GM21786 (cell line): ENCODE data around the gene SULT1C2.

ENCODE experiments used
- ATAC-seq: cut with Tn5 transposase; IDR thresholded peaks from one replicate; pipeline ENCODE4 v1.9.1; 2021; ENCODE audit not compliant: unreplicated experiment

The SULT1C2 gene

DNA sequence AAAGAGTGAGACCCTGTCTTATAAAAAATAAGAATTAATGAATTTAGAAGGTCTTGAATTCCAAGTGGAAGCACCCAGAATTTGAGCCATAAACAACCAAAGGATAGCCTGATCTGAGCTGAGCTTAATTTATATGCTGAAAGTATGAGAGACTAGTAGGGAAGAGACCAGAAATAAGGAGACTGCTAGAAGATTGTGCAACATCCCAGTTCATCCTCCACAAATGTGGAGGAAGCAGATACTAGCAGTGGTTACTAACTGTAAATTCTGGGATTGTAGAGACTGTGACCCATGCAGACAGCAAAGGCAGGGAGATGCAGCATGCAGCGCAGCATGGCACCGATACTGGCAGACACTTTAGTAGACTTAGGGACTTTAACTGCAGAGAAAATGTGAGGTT is 1.5 kb upstream of the SULT1C2 start:
- no peak for ATAC-seq

DNA sequence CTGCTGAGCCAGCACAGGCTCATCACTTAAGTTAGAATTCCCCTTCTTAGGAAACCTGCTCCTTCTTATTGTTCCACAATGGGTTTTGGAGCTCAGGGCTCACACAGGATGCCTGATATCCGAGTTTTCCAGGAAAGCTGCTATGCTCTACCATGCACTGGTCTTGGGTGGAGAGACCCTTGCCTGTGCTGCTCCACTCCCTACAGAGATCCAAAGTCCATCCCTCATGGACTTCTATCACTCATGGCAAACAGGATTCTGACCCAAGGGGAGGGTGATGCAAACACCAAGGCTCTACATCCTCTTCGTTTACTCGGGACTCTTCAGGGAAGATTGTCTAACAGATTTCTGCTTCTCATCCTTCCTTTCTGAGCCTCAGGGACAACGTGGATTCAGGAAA is 5.2 kb downstream of the SULT1C2 start:
- no peak for ATAC-seq

DNA sequence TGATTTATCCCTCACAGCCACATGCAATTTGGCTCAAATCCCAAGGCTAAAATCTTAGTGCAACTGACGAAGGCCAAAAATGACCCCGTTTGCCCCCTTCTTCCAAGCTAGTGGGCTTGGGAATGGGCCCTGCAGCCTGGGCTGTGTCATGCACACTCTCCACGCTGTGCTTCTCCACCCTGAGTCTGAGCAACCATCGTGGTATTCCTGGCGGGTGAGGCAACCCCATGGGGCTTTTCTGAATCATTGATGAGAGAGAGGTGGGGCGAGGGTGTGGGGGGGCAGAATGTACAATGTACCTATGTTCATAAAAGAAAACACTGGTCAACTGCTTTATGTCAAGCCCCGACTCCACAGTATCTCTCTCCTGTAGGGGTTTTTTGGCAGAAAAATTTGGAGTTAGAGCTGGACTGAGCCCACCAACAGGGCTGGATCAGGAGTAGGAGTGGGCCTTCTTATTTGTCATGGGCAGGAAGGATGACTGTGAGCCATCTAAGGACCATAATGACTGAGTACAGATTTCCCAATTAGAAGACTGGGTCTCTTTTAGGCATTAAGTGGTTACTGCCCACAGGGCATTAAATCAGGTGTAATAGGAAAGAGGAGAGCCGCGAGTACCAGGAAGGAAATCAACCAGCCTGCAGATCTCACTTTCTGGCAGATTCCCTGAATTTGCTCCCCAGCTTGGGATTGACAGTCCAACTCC is 8.9 kb downstream of the SULT1C2 start:
- ATAC-seq = no peak

DNA sequence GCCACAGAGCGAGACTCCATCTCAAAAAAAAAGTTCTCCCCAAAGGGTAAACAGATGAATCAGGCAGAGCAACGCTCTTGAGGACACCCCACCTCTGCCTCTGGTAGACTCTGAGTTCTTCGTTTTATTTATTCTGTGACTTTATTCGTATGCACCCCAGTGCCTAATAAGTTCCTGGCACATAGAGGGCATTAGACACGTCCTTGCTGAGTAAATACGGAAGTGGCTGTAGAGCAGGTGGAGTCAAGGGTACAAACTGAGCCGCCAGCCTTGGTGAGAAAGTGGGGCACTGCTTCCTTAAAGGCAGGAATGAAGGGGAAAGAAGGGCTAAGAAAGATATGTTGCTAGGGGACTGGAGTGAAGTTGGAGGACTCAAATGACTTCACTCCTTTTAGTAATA is 12.9 kb downstream of the SULT1C2 start:
- no peak for ATAC-seq

DNA sequence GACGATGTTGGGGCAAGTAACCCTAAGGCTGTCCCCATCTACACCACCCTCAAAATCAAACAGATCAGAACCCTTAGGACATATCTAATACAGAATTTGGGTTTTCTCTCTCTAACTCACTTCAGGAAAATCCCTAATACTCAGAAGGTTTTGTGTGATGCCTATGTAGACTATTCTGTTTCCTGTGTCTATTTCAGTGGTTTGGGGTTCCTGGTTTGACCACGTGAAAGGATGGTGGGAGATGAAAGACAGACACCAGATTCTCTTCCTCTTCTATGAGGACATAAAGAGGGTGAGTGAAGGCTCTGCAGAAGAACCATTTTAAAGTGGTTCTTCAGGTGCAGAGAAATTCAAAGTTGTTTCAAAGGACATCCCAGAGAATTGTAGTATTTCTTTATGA is 16.3 kb downstream of the SULT1C2 start:
- ATAC-seq = peak; percentile 73

DNA sequence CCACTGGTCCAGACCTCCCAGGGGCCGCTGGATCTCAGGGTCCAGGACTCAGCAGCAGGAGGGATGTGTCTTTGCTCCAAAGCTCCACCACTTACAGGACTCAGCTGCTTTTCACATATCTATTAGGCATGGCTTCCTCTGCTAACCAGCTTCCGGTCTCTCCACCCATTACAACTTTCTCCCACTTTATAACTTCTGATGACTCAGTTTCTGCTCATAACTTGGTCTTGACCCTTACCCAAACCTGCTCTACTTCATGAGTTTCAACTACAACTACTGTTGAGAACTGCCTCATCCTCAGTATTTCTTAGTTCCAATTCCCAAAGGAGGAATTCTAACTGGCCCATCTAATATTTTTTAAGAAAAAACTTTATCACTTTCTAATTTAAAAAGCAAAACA is 17.2 kb downstream of the SULT1C2 start:
- ATAC-seq = no peak

DNA sequence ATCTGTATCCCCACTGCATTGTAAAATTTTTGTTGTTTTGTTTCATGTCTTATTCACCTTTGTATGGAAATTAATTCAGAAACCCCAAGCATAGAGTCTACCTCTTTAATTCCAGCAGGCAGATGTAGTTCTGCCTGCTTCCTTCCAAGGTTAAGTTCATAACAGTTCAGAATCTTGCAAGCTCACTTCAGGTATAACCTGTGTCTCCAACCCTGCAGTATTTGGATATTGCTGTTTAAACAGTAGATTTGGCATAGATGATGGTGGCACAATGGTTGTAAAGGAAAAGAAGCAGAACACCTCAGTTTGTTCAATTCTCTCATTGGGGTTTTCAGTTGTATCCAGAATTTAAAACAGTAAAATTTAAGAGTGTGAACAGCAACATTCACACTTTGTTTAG is 21.2 kb downstream of the SULT1C2 start:
- ATAC-seq = no peak

DNA sequence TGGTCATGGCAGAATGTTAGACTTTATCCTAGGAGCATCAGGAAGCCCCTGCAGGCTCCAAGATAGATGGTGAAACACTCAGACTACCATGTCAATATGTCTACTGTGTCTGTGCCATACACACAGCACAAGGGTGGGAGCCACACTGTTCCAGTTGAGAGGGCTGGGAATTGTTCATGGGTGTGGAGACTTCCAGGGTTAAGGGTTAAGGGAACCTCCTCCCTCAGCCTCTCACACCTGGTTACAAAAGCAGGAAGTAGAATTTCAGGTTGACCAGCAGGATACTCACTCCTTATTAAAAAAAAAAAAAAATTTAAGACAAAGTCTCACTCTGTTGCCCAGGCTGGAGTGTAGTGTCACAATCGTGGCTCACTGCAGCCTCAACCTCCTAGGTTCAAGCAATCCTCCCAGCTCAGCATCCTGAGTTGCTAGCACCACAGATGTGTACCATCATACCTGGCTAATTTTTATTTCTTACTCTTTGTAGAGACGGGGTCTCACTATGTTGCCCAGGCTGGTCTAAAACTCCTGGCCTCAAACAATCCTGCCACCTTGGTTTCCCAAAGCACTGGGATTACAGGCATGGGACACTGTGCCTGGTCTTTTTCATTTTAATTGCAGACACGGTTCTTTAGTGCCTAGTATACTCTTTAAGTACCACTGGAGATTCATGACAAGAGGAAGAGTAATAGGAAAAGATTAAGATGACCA is 26.0 kb downstream of the SULT1C2 start:
- no peak for ATAC-seq

DNA sequence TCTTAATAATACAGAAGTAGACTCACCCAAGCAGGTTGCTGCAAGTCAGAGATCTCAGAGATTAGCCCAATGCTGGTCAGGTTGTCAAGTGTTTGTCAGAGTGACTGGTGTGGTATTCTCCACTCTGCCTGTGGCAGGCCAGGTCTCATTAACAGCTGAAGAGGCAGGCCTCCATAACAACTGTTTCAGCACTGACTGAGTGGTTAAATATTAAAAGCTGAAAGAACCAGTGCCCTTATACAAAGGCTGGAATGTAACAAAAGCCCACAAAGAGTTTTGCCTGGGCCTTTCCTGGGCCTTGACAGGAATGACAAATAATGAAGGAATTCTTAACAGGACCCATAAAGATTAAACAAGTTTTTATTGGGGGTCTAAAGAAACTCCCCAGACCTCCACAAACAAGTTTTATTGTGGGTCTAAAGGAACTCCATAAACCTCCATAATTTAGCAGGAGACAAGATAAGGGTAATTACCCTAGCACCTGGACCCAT is 26.8 kb downstream of the SULT1C2 start:
- ATAC-seq = no peak

DNA sequence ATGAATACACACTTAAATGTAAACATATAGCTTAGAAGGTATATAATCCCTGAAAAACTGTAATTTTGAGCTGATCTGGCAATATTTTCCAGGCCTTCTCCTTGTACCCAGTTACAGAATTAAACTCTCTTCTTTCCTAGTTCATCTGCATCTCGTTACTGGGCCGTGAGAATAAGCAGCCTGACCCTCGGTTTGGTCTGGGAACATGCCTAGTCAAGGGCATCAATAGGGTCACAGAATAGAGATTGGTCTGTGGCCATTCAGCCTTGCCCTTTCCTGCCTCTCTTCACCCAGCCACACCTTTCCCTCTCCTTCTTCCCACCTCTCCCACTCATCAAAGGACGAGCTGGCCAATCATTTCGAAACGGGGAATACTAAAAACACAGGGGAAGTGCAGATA is 27.3 kb downstream of the SULT1C2 start:
- ATAC-seq = no peak

DNA sequence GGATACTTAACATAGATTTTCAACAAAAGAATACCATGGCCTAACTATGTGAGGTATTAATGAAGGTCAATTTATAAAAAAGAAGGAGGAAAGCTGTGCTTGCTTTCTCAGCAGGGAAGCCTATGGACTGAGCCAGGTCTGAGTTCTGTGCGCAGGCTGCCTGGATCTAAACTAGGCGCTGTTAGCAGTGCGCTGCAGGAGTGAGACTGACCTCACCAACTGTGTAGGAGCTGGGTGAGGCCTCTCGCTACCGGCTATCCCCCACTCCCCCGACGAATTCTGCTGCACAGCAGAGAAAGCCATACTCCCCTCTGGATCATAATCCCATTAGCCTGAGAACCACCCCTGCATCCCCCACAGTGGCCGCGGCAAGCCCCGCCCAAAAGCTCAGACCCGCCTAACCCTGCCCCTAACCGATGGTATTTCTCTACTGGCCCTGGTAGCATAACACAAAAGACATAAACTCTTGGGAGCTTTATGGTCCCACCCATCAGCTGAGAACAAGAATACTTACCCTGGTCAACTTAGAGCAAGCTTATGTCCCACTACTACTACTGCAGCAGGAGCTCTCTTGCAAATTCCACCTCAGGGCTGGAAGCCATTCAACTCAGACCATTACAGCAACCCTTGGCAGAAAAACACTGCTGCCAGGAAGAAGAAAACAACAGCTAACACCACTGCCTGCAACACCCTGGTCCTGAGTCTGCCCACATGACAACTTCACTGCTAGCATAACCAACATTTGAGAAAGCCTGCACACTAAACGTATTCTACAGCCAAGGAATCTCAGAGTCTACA is 28.0 kb downstream of the SULT1C2 start:
- no peak for ATAC-seq

DNA sequence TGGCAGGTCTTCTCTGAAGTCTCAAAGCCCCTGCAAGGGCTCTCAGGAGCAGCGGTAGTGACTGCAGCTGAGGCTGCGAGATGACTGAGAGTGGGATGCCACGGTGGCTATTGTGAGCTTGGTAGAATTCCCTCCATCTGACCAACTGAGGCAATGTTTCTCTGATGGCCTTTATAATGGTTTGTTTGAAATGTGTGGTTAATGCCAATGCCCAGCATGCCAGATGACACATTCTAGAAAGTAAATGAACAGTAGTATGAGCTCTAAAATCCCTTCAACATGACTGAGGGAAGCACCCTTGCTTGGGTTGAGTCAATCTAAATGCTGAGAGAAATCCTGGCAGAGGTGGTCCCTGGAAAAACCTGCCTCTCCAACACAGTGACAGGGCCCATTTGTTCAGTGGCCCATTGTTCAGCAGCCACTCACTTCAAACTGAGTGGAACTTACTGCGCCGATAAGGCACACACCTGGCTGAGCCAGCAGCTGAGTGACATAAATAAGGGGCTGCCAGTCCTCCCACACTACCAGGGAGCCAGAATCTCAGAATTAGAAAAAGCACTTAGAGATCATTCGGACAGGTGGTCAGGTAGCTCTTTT is 31.7 kb downstream of the SULT1C2 start:
- ATAC-seq = no peak

DNA sequence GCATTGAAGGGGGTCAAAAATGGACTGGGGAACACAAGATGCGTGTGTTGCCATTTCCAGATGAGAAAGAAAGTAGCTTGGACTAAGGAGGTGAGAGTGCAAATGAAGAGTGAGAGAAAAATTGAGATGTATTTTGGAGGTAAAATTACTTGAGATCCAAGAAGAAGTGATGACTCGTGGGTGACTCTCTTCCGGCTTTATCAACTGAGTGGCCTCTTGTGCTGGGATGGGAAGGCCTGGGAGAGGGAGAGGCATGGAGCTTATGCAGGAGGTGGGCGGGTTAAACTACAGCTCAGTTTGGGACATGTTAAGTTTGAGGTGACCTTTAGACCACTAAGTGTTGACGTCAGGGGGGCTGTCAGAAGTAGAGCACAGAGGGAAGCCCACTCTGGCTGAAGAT is 34.9 kb downstream of the SULT1C2 start:
- ATAC-seq = no peak

DNA sequence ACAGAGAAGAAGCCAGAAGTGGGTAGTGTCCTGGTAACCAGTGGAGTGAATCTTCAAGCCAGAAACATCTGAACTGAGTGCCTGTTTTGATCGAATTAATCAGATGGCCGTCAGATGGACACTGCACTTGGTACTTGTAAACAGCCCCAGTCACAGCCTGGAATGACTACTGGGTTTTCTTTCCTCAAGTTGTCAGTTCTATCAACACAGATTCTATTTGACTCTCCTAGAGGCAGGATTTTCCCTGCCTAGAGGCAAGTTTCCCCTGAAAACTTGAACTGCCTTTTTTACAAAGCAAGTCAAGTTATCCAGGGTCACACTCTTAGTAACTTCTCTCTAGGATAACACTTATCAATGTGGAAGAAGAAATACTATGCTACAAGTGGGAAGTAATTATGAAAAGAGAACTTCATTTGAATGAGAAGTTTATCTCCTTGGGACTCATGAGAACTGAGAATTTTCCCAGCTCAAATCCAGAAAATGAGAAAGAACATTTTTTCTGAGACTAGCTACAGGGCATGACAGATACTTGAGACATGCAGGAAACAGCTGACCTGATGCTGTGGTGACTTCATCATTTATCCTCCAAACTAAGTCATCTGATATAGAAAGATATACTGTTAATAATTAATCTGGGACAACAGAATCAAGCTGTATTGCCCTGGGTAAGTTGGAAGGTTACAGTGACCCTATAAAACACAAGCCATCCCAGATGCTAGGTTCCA is 36.0 kb downstream of the SULT1C2 start:
- ATAC-seq = no peak

DNA sequence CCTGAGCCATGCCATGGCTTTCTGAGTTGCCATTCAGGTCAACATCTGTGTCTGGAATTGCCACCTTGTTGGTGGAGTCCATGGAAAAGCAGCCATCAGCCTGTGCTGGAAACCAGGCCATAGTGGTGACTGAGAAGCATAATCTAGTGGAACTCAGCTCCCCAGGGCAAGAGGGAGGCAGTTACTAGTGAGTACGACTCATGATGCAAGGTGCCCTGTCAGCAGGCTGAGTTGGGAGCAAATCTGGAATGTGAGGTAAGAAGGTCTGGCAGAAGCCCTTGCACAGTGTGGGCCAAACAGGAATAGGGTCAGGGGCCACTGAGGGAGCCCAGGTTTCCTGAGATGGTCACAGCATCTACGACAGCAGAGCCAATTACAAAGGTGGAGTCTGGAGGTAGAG is 37.1 kb downstream of the SULT1C2 start:
- ATAC-seq = no peak

DNA sequence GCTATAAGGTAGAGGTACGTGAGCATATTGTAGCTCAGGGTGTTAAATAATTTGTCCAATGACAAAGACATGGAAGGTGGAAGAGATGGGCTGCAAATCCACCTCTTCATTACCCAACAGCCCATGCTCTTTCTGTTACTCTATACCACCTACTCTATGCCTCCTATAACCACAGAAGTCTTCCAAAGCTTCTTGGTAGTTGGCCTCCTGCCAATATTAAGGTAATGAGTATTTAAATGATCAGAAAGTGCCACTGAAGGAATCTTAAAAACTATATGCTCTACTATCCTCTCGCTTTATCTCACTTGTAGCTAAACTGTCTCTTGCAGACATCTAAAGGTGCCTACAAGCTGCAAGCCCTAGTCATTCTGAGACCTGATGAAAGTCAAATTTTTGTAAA is 41.1 kb downstream of the SULT1C2 start:
- no peak for ATAC-seq

DNA sequence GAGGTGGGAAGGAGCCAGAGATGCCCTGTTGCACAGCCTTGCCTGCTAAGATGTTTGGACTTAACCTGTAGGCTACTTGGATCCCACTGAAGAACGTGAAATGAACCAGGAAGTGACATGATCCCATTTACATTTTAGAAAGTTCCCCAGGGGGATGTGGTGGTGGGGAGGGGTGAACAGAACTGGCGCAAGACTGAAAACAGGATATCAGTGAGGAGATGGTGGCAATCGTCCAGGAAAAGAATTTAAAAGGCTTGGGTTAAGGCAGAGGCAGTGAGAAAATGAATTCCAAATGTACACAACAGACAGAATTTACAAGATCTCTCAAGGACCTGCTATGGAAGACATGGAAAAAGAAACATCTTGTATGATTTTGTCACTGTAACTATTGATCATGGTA is 42.3 kb downstream of the SULT1C2 start:
- no peak for ATAC-seq

DNA sequence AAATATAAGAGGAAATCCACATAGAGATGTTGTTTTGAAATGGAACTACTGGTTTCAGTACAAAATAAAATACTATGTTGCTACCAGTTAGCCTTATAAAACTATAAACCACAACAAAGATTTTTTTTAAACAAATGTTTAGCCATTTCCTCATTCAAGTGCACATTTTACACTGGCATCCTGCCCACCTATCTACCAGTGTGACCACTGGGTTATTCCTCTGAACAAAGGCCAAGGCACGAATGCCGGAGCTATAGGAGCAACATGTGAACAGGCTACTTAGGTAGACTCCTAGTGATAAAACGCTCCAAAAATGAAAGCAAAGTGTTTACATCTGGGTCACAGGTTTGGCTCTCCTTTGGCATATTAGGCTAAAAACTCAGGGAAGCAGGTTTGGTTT is 57.3 kb downstream of the SULT1C2 start:
- ATAC-seq = no peak

DNA sequence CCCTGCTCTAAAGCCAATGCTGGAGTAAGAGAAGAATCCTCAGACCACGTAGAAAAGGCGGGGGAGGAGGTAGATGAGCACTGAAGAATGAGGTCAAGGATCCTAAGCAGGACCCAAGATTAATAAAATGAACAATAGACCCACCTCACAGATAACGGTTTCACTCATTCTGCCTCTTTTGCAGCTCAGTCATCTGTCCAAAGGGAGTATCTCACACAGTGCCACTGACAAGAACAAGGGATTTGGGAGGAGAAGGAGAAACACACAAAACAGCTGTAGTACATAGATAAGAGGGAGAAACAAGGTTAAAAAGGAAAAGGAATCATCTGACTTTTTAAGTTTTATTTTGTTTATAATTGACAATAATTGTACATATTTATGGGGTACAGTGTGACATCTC is 58.1 kb downstream of the SULT1C2 start:
- no peak for ATAC-seq

DNA sequence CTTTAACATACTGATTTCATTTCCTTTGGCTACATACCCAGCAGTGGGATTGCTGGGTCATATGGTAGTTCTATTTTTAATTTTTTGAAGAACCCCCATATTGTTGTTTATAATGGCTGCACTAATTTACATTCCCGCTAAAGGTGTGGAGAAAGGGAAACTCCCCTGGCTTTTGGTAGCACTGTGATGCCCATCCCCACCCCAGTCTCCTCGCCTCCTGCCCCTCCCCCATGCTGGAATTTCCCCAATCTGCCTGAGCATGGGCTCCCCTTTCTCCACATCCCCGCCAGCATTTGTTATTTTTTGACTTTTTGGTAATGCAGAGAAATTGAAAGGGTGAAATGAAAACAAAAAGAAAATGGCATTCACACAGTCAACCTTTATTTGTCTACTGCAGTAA is 59.1 kb downstream of the SULT1C2 start:
- no peak for ATAC-seq
